Measurements from ENCODE around the gene PYCR2. TPM values are rescaled to one million over a fixed set of nuclear protein-coding genes. Genes with fewer than 3 reads are reported as not detected.

The PYCR2 gene
- total RNA-seq, 4 donors from 2014 or later: 19.5 to 66.4 (median 38.8) TPM

- intact Hi-C loops (cut with DNase I; ENCODE audit: low total_unique reads): no loop called here
- no peaks in the 10 kb centered on the region for H3K27me3 ChIP-seq
- H3K9me3 ChIP-seq: no peaks in the 10 kb centered on the region
- H3K36me3 ChIP-seq: no peaks in the 10 kb centered on the region
- no peak for TF ChIP-seq POLR2A (IDR thresholded peaks at IDR 0.05)
- no peak for TF ChIP-seq CTCF (IDR thresholded peaks at IDR 0.05)
- no peak for DNase-seq
- no peak overlapping the region for H3K27ac ChIP-seq
- no peak overlapping the region for H3K4me3 ChIP-seq
- no peaks in the 10 kb centered on the region for H3K4me1 ChIP-seq
Observed at GRCh38 chr1:225908773-225909172, 15.3 kb downstream of the PYCR2 start.

- H3K4me1 ChIP-seq: no peaks in the 10 kb centered on the region
- no peak overlapping the region for H3K27ac ChIP-seq
- H3K36me3 ChIP-seq: no peaks in the 10 kb centered on the region
- intact Hi-C loops (cut with DNase I; ENCODE audit: low total_unique reads): no loop called here
- TF ChIP-seq CTCF (IDR thresholded peaks at IDR 0.05) (no peak), POLR2A (IDR thresholded peaks at IDR 0.05) (no peak)
- H3K4me3 ChIP-seq: no peak overlapping the region
- no peak for DNase-seq
- H3K9me3 ChIP-seq: no peaks in the 10 kb centered on the region
- H3K27me3 ChIP-seq: no peaks in the 10 kb centered on the region
Observed at GRCh38 chr1:225908013-225908640, 15.9 kb downstream of the PYCR2 start.

GRCh38 chr1:225907341-225907740 lies 16.7 kb downstream of the PYCR2 start:
- TF ChIP-seq POLR2A (IDR thresholded peaks at IDR 0.05) (no peak), CTCF (IDR thresholded peaks at IDR 0.05) (no peak)
- intact Hi-C loops (cut with DNase I; ENCODE audit: low total_unique reads): no loop called here
- no peak for DNase-seq
- Histone ChIP-seq H3K4me1 (no peaks in the 10 kb centered on the region), H3K27me3 (no peaks in the 10 kb centered on the region), H3K36me3 (no peaks in the 10 kb centered on the region), H3K27ac (no peak overlapping the region), H3K9me3 (no peaks in the 10 kb centered on the region), H3K4me3 (no peak overlapping the region)

- Histone ChIP-seq H3K9me3 (no peaks in the 10 kb centered on the region), H3K4me3 (no peak overlapping the region), H3K4me1 (no peaks in the 10 kb centered on the region), H3K27ac (no peak overlapping the region), H3K36me3 (no peaks in the 10 kb centered on the region), H3K27me3 (no peaks in the 10 kb centered on the region)
- intact Hi-C loops (cut with DNase I; ENCODE audit: low total_unique reads): no loop called here
- TF ChIP-seq POLR2A (IDR thresholded peaks at IDR 0.05): no peak
- no peak for TF ChIP-seq CTCF (IDR thresholded peaks at IDR 0.05)
- no peak for DNase-seq
Observed at GRCh38 chr1:225906467-225906866, 17.6 kb downstream of the PYCR2 start.

GRCh38 chr1:225903623-225904022 lies 20.4 kb downstream of the PYCR2 start:
- intact Hi-C loops (cut with DNase I; ENCODE audit: low total_unique reads): no loop called here
- Histone ChIP-seq H3K36me3 (no peaks in the 10 kb centered on the region), H3K4me1 (no peaks in the 10 kb centered on the region), H3K9me3 (no peaks in the 10 kb centered on the region), H3K4me3 (no peak overlapping the region), H3K27ac (no peak overlapping the region), H3K27me3 (no peaks in the 10 kb centered on the region)
- no peak for DNase-seq
- TF ChIP-seq CTCF (IDR thresholded peaks at IDR 0.05) (no peak), POLR2A (IDR thresholded peaks at IDR 0.05) (no peak)
